Natural killer cell (primary cell): ENCODE measurements around the gene RASL11A. TPM values are rescaled to one million over a fixed set of nuclear protein-coding genes. Genes with fewer than 3 reads are reported as not detected.

Experiments
- ATAC-seq, 3 donors: fragments of 150-1000 bp in 2 of 3; fragments of 200-7000 bp in 1 of 3; cut with Tn5 transposase; 1 replicate in 1 of 3; 2 replicates in 2 of 3; pipeline ENCODE4 v1.10.0; 2021; ENCODE audit warnings: mild to moderate bottlenecking in 2 of 3, moderate library complexity in 2 of 3
- DNase-seq, 2 donors: peaks; one replicate each; pipeline versions ENCODE4 v3.0.0 to v3.0.0-alpha.2; 2013 to 2021; ENCODE audit warnings: mixed read lengths in 1 of 2
- H3K27ac ChIP-seq: one replicate; pipeline ENCODE4 v1.5.1; 2013; ENCODE audit warnings: mild to moderate bottlenecking, low read length
- H3K27me3 ChIP-seq: one replicate; pipeline ENCODE4 v1.6.1; 2013; ENCODE audit warnings: low read length; ENCODE audit not compliant: control insufficient read depth, insufficient read depth
- H3K36me3 ChIP-seq: one replicate; pipeline ENCODE4 v1.6.1; 2013; ENCODE audit warnings: low read length; ENCODE audit not compliant: control insufficient read depth, insufficient read depth
- H3K4me1 ChIP-seq: one replicate; pipeline ENCODE4 v1.6.1; 2013; ENCODE audit warnings: low read length; ENCODE audit not compliant: control insufficient read depth, insufficient read depth
- H3K4me3 ChIP-seq: one replicate; pipeline ENCODE4 v1.5.1; 2013; ENCODE audit warnings: low read length
- H3K9me3 ChIP-seq: one replicate; pipeline ENCODE4 v1.6.1; 2013; ENCODE audit warnings: low read length; ENCODE audit not compliant: control insufficient read depth, insufficient read depth
- H3K27ac Mint-ChIP-seq, 2 donors: one replicate each; pipeline ENCODE4 v1.8.0; 2022; ENCODE audit warnings: mild to moderate bottlenecking in 2 of 2, mixed read lengths in 2 of 2, moderate library complexity in 1 of 2
- H3K27me3 Mint-ChIP-seq, 2 donors: one replicate each; pipeline ENCODE4 v1.8.0; 2022; ENCODE audit warnings: low read depth in 2 of 2, mixed read lengths in 2 of 2
- H3K36me3 Mint-ChIP-seq: one replicate; pipeline ENCODE4 v1.8.0; 2022; ENCODE audit warnings: mixed read lengths
- H3K4me1 Mint-ChIP-seq, 2 donors: one replicate each; pipeline ENCODE4 v1.8.0; 2022; ENCODE audit warnings: mixed read lengths in 2 of 2
- H3K4me3 Mint-ChIP-seq: one replicate; pipeline ENCODE4 v1.8.0; 2022; ENCODE audit warnings: mild to moderate bottlenecking, moderate library complexity, mixed read lengths
- H3K9me3 Mint-ChIP-seq, 2 donors: one replicate each; pipeline ENCODE4 v1.8.0; 2022; ENCODE audit warnings: mixed read lengths in 2 of 2
- WGBS: methylation state at CpG from one replicate; pipeline ENCODE4 v1.1.7; 2013; ENCODE audit warnings: missing lambda C conversion rate; ENCODE audit not compliant: insufficient coverage; 5-methylcytosine and 5-hydroxymethylcytosine counted together
- intact Hi-C: fragments of 100-400 bp; cut with micrococcal nuclease; formaldehyde crosslinking; loops from one replicate; pipeline ENCODE4 v1.14.2; 2022
- total RNA-seq, 4 donors: library from RNA; stranded (reverse); fragments of 120-200 nt in 1 of 4; gene quantifications; one replicate each; pipeline versions ENCODE4 v1.2.3 to v1.2.4, GENCODE V29; 2013 to 2022
- TF ChIP-seq, protein P1 (sequence below): fragments of 200-600 bp; IDR thresholded peaks from one replicate; pipeline ENCODE4 v1.8.0; 2022; ENCODE audit warnings: antibody characterized with exemption

Gene RASL11A
- total RNA-seq, 3 donors from 2014 or later (not counting 1 experiment from before 2014, with no cell fraction given) = 0.70 to 2.0 (median 1.4) TPM

DNA sequence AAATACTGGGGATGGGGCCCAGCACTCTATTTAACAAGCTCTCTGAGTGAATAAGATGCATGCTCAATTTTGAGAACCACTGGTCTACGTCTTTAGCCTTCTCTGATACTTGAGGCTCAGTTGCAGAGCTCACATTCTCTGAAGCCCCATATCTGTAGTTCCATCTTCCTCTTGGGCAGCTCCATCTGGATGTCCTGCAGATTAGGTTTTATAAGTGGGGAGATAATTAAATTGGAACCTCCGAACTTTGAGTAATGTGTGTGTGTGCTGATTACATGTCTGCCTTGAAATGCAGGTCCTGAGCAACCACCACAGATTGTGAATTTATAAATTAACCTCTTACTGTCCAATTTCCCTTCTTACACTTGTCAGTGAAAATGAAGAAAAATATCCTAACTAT is 7.2 kb upstream of the RASL11A start:
- Histone ChIP-seq H3K4me1 (no peaks in the 10 kb centered on the region), H3K4me3 (no peak overlapping the region), H3K36me3 (peaks cover 15% of the 10 kb centered on the region), H3K9me3 (no peaks in the 10 kb centered on the region), H3K27ac (no peak overlapping the region), H3K27me3 (no peaks in the 10 kb centered on the region)
- no peak for ATAC-seq
- no peaks in the 10 kb centered on the region for H3K9me3 Mint-ChIP-seq
- no peaks in the 10 kb centered on the region for H3K27me3 Mint-ChIP-seq
- DNase-seq = no peak
- H3K4me1 Mint-ChIP-seq = peaks cover 21 to 29% of the 10 kb centered on the region in 2 donors
- H3K4me3 Mint-ChIP-seq = no peak overlapping the region
- intact Hi-C loops = no loop called here
- WGBS = 97% methylated on average over 2 of the region's 2 CpGs
- no peak overlapping the region for H3K27ac Mint-ChIP-seq
- TF ChIP-seq, protein P1, sequence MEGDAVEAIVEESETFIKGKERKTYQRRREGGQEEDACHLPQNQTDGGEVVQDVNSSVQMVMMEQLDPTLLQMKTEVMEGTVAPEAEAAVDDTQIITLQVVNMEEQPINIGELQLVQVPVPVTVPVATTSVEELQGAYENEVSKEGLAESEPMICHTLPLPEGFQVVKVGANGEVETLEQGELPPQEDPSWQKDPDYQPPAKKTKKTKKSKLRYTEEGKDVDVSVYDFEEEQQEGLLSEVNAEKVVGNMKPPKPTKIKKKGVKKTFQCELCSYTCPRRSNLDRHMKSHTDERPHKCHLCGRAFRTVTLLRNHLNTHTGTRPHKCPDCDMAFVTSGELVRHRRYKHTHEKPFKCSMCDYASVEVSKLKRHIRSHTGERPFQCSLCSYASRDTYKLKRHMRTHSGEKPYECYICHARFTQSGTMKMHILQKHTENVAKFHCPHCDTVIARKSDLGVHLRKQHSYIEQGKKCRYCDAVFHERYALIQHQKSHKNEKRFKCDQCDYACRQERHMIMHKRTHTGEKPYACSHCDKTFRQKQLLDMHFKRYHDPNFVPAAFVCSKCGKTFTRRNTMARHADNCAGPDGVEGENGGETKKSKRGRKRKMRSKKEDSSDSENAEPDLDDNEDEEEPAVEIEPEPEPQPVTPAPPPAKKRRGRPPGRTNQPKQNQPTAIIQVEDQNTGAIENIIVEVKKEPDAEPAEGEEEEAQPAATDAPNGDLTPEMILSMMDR = no peak
- H3K36me3 Mint-ChIP-seq = peaks cover 9% of the 10 kb centered on the region

DNA sequence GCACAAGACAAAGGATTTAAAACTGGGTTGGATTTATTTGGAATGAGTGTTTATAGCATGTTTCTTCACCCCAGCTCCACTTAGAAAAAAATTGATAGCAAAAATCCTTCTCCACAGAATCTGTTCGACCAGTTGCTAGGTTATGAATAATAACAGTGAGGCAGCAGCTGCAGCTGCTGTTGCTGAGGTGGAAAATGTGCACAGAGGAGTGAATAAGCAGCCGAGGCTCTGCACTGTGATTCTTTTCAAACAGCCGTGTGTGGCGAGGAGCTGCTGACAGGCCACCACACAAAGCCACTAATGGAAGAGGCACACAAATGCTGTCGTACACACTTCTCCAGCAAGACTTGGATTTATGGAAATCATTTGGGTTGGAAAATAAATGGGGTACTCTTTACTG is 6.4 kb upstream of the RASL11A start:
- no peak for DNase-seq
- TF ChIP-seq, protein P1 = no peak
- no peaks in the 10 kb centered on the region for H3K9me3 Mint-ChIP-seq
- no peak overlapping the region for H3K4me3 Mint-ChIP-seq
- Histone ChIP-seq H3K36me3 (peaks cover 9% of the 10 kb centered on the region), H3K27me3 (no peaks in the 10 kb centered on the region), H3K27ac (no peak overlapping the region), H3K4me1 (no peaks in the 10 kb centered on the region), H3K4me3 (no peak overlapping the region), H3K9me3 (no peaks in the 10 kb centered on the region)
- WGBS = 82% methylated on average over 5 of the region's 5 CpGs
- intact Hi-C loops = no loop called here
- H3K4me1 Mint-ChIP-seq = peaks cover 14 to 22% of the 10 kb centered on the region in 2 donors
- no peaks in the 10 kb centered on the region for H3K27me3 Mint-ChIP-seq
- peaks cover 2% of the 10 kb centered on the region for H3K36me3 Mint-ChIP-seq
- ATAC-seq = no peak
- peak overlapping the region in 1 of 2 donors; percentile 35 for H3K27ac Mint-ChIP-seq

DNA sequence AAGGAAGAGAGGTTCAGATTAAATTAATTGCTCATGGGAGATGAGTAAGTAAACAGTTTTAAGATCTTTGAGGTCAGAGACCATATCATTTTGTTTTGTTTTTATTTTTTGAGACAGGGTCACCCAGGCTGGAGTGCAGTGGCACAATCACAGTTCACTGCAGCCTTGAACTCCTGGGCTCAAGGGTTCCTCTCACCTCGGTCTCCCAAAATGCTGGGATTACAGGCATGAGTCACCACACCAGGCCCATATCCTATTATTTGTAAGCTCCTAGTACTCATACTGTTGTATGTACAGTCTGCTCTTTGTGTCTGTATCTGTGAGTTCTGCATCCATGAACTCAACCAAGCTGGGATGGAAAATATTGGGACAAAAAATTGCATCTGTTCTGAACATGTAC is 6.0 kb upstream of the RASL11A start:
- peaks cover 10 to 19% of the 10 kb centered on the region in 2 donors for H3K4me1 Mint-ChIP-seq
- no peaks in the 10 kb centered on the region for H3K27me3 Mint-ChIP-seq
- no peak overlapping the region for H3K27ac ChIP-seq

DNA sequence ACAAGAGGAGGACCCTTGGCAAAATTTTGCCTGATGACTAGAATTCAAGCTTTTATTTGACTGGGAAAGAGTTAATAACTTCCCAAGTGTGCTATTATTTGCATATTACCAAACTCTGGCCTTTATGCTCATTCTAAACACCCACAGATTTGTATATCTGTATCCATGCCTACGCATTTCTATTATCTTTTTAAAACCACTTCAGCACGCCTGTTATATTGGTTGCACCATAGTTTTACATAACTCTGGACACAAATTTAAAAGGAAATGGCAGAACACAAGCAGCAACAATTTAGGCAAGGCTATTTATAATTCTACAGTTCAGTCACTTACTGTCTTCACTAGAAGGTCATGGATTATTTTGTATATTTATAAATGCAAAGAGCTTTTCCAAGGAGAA is 3.7 kb upstream of the RASL11A start:
- peak overlapping the region in 1 of 2 donors; percentile 54 for H3K27ac Mint-ChIP-seq
- TF ChIP-seq, protein P1 = no peak
- 82% methylated on average over 2 of the region's 2 CpGs for WGBS
- Histone ChIP-seq H3K27me3 (peaks cover 3% of the 10 kb centered on the region), H3K9me3 (no peaks in the 10 kb centered on the region), H3K4me3 (no peak overlapping the region), H3K4me1 (peaks cover 14% of the 10 kb centered on the region), H3K27ac (no peak overlapping the region), H3K36me3 (no peaks in the 10 kb centered on the region)
- ATAC-seq = no peak
- H3K4me1 Mint-ChIP-seq = peaks cover 14 to 24% of the 10 kb centered on the region in 2 donors
- intact Hi-C loops = no loop called here
- no peak overlapping the region for H3K4me3 Mint-ChIP-seq
- DNase-seq = no peak
- peaks cover 0 to 6% of the 10 kb centered on the region in 2 donors for H3K27me3 Mint-ChIP-seq
- H3K36me3 Mint-ChIP-seq = no peaks in the 10 kb centered on the region
- H3K9me3 Mint-ChIP-seq = no peaks in the 10 kb centered on the region

More for the DNA sequence above, 6.0 kb upstream of the RASL11A start:
- no peaks in the 10 kb centered on the region for H3K9me3 Mint-ChIP-seq
- no peaks in the 10 kb centered on the region for H3K36me3 Mint-ChIP-seq
- DNase-seq (no peak), ATAC-seq (no peak)
- H3K9me3 ChIP-seq = no peaks in the 10 kb centered on the region
- H3K4me3 ChIP-seq = no peak overlapping the region
- H3K4me3 Mint-ChIP-seq = no peak overlapping the region
- H3K27ac Mint-ChIP-seq = peak overlapping the region in 1 of 2 donors; percentile 35
- no peaks in the 10 kb centered on the region for H3K4me1 ChIP-seq
- TF ChIP-seq, protein P1 = no peak
- intact Hi-C loops = no loop called here
- WGBS = 87% methylated on average over 1 of the region's 1 CpG
- H3K36me3 ChIP-seq = peaks cover 5% of the 10 kb centered on the region
- no peaks in the 10 kb centered on the region for H3K27me3 ChIP-seq
